Thoracic aorta (tissue), 2 donors: Measurements from ENCODE around the gene GNB1. TPM values are rescaled to one million over a fixed set of nuclear protein-coding genes. Genes with fewer than 3 reads are reported as not detected.

Source experiments
- ATAC-seq: fragments of 150-250 bp; one replicate; pipeline ENCODE4 v1.8.0; 2017; ENCODE audit warnings: low read depth; ENCODE audit not compliant: insufficient number of reproducible peaks, low FRiP score
- DNase-seq: peaks from one replicate; pipeline ENCODE4 v3.0.0-alpha.2; 2020; ENCODE audit warnings: low spot score
- H3K27ac ChIP-seq, 2 donors: fragments of 200-600 bp; sonication (generic); 1 replicate in 1 of 2; 2 replicates in 1 of 2; pipeline ENCODE4 v1.5.1; 2016; ENCODE audit warnings: mild to moderate bottlenecking in 2 of 2, moderate library complexity in 2 of 2
- H3K27me3 ChIP-seq: fragments of 200-600 bp; sonication (generic); replicated peaks from 2 replicates; pipeline ENCODE4 v1.6.0; 2016; ENCODE audit warnings: mild to moderate bottlenecking; ENCODE audit not compliant: insufficient read depth
- H3K36me3 ChIP-seq: fragments of 200-600 bp; sonication (generic); one replicate; pipeline ENCODE4 v1.5.1; 2016
- H3K4me1 ChIP-seq, 2 donors: fragments of 200-600 bp; sonication (generic); 1 replicate in 1 of 2; 2 replicates in 1 of 2; pipeline versions ENCODE4 v1.5.1 to v1.6.0; 2016; ENCODE audit warnings: low read depth in 2 of 2, mild to moderate bottlenecking in 1 of 2; ENCODE audit not compliant: control insufficient read depth in 1 of 2
- H3K4me3 ChIP-seq: fragments of 200-600 bp; sonication (generic); 2 replicates; pipeline ENCODE4 v1.5.1; 2016; ENCODE audit warnings: mild to moderate bottlenecking
- H3K9me3 ChIP-seq: fragments of 200-600 bp; sonication (generic); 2 replicates; pipeline ENCODE4 v1.5.1; 2016
- CTCF ChIP-seq: fragments of 200-600 bp; sonication (generic); IDR thresholded peaks from one replicate; pipeline ENCODE4 v1.5.1; 2019; ENCODE audit warnings: antibody characterized with exemption
- total RNA-seq, 2 donors: library from RNA; depleted of rRNA; stranded (reverse); fragments of >200 nt; gene quantifications; one replicate each; pipeline versions ENCODE4 v1.1.0 to v1.2.3, GENCODE V29; 2016

Gene GNB1
- total RNA-seq, 2 donors from 2014 or later, result 169 to 200 TPM

- H3K9me3 ChIP-seq, result no peaks in the 10 kb centered on the region
- H3K4me1 ChIP-seq, result peaks cover 8 to 24% of the 10 kb centered on the region in 2 donors
- H3K27ac ChIP-seq, result no peak overlapping the region
- ATAC-seq (no peak), DNase-seq (no peak)
- no peak overlapping the region for H3K4me3 ChIP-seq
- TF ChIP-seq CTCF, result no peak
- H3K36me3 ChIP-seq, result no peaks in the 10 kb centered on the region
- no peaks in the 10 kb centered on the region for H3K27me3 ChIP-seq
Observed at GRCh38 chr1:1910651-1911331, 19.9 kb upstream of the GNB1 start.

DNA sequence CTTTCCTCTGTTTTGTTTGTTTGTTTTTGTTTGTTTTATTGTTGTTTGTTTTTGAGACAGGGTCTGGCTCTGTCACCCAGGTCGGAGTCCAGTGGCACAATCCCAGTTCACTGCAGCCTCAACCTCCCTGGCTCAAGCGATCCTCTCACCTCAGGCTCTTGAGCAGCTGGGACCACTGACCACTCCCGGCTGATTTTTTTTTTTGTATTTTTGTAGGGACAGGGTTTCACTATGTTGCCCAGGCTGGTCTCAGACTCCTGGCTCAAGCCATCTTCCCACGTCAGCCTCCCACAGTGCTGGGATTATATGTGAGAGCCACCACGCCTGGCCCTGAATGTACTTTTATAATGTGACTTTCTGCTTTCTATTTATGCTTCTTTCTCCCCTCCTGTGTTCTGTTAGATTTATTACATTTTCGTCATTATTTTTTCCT, 19.2 kb upstream of the GNB1 start:
- DNase-seq (no peak), ATAC-seq (no peak)
- Histone ChIP-seq H3K4me3 (peak overlapping the region; percentile 88), H3K27me3 (no peaks in the 10 kb centered on the region), H3K9me3 (no peaks in the 10 kb centered on the region), H3K36me3 (no peaks in the 10 kb centered on the region), H3K27ac (peak overlapping the region; percentile 75 to 79), H3K4me1 (peaks cover 8 to 24% of the 10 kb centered on the region in 2 donors)
- no peak for TF ChIP-seq CTCF

DNA sequence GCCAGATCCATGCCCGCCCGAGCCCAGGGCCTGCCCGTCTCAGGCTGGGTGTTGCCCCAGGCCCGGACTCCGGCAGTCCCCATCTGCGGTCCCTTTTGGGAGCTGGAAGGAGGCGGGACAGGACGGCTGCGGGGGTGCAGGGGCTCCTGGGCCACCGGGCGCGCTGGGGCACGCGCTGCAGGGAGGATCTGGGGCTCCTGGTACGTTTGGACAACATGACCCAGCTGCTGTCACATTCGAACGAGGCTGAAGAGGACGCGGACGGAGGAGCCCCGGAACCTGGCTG, 17.6 kb upstream of the GNB1 start:
- no peaks in the 10 kb centered on the region for H3K36me3 ChIP-seq
- ATAC-seq (no peak), DNase-seq (no peak)
- peaks cover 8 to 24% of the 10 kb centered on the region in 2 donors for H3K4me1 ChIP-seq
- H3K27me3 ChIP-seq, result no peaks in the 10 kb centered on the region
- H3K4me3 ChIP-seq, result peak overlapping the region; percentile 88
- H3K9me3 ChIP-seq, result no peaks in the 10 kb centered on the region
- H3K27ac ChIP-seq, result peak overlapping the region; percentile 79 to 82
- TF ChIP-seq CTCF, result no peak

DNA sequence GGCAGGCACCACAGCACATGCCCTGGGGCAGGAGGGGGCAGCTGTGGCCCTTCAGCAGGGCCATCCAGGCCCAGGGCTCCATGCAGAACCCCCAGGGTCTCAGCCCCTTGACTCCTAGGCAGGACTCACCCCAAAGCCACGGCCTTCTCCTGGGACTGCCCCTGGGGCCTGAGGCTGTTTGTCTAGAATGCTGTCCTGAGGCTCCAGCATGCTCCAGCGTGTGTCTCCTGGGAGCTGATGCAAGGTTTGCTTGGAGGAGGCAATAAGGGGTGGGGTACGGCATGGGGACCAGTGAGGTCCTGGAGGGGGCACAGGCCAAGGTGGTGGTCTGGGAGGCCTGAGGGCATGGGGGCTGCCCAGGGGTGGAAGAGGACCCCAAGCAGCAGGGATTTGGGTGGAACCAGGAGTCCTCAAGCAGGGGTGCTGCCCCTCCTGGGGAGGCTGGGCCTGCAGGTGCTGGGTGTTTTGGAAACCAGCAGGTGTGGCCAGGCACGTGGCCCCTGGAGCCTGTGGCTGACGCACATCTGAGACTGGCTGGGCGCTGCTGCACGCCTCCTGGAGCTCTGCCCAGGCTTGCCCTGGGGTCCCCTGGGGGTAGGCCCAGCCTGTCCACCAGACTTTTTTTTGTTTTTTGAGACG, 16.3 kb upstream of the GNB1 start:
- H3K27ac ChIP-seq, result no peak overlapping the region
- H3K9me3 ChIP-seq, result no peaks in the 10 kb centered on the region
- no peaks in the 10 kb centered on the region for H3K36me3 ChIP-seq
- H3K27me3 ChIP-seq, result no peaks in the 10 kb centered on the region
- no peak overlapping the region for H3K4me3 ChIP-seq
- ATAC-seq (no peak), DNase-seq (no peak)
- no peak for TF ChIP-seq CTCF
- H3K4me1 ChIP-seq, result peaks cover 8 to 24% of the 10 kb centered on the region in 2 donors

GRCh38 chr1:1906185-1907097, 15.6 kb upstream of the GNB1 start:
- H3K27ac ChIP-seq, result no peak overlapping the region

More at GRCh38 chr1:1906185-1907097, 15.6 kb upstream of the GNB1 start:
- Histone ChIP-seq H3K4me1 (peaks cover 8 to 24% of the 10 kb centered on the region in 2 donors), H3K36me3 (no peaks in the 10 kb centered on the region), H3K4me3 (no peak overlapping the region), H3K9me3 (no peaks in the 10 kb centered on the region), H3K27me3 (no peaks in the 10 kb centered on the region)
- DNase-seq, result peak; percentile 47
- TF ChIP-seq CTCF, result peak; percentile 93
- no peak for ATAC-seq
